WI38 (cell line): ENCODE results near the gene TMEM220.

Source experiments
- H3K4me3 ChIP-seq: 2 replicates; pipeline ENCODE4 v1.5.1; 2011; ENCODE audit warnings: low read depth, mild to moderate bottlenecking, control low read depth, low read length
- CTCF ChIP-seq: IDR thresholded peaks from 2 replicates; pipeline ENCODE4 v1.5.1; 2012; ENCODE audit warnings: low read depth, mild to moderate bottlenecking, control low read depth, low read length

TMEM220 gene

GRCh38 chr17:10762037-10762436, 32.2 kb upstream of the TMEM220 start:
- TF ChIP-seq CTCF = no peak
- no peak overlapping the region for H3K4me3 ChIP-seq

- no peak overlapping the region for H3K4me3 ChIP-seq
- no peak for TF ChIP-seq CTCF
Measured at GRCh38 chr17:10761281-10761680, 31.5 kb upstream of the TMEM220 start.

- H3K4me3 ChIP-seq = no peak overlapping the region
- TF ChIP-seq CTCF = no peak
Measured at GRCh38 chr17:10758062-10758461, 28.2 kb upstream of the TMEM220 start.

GRCh38 chr17:10757647-10758046, 27.8 kb upstream of the TMEM220 start:
- TF ChIP-seq CTCF = no peak
- H3K4me3 ChIP-seq = no peak overlapping the region

- no peak overlapping the region for H3K4me3 ChIP-seq
- no peak for TF ChIP-seq CTCF
Measured at GRCh38 chr17:10757067-10757466, 27.2 kb upstream of the TMEM220 start.

GRCh38 chr17:10756619-10757018, 26.8 kb upstream of the TMEM220 start:
- H3K4me3 ChIP-seq = no peak overlapping the region
- no peak for TF ChIP-seq CTCF

- H3K4me3 ChIP-seq = no peak overlapping the region
- TF ChIP-seq CTCF = no peak
Measured at GRCh38 chr17:10756185-10756584, 26.4 kb upstream of the TMEM220 start.
